ENCODE data around the gene NEXN.

GRCh38 chr1:77872645-77873044 is 15.8 kb upstream of the NEXN start:
- TF ChIP-seq, protein P1, sequence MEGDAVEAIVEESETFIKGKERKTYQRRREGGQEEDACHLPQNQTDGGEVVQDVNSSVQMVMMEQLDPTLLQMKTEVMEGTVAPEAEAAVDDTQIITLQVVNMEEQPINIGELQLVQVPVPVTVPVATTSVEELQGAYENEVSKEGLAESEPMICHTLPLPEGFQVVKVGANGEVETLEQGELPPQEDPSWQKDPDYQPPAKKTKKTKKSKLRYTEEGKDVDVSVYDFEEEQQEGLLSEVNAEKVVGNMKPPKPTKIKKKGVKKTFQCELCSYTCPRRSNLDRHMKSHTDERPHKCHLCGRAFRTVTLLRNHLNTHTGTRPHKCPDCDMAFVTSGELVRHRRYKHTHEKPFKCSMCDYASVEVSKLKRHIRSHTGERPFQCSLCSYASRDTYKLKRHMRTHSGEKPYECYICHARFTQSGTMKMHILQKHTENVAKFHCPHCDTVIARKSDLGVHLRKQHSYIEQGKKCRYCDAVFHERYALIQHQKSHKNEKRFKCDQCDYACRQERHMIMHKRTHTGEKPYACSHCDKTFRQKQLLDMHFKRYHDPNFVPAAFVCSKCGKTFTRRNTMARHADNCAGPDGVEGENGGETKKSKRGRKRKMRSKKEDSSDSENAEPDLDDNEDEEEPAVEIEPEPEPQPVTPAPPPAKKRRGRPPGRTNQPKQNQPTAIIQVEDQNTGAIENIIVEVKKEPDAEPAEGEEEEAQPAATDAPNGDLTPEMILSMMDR (conservative IDR thresholded peaks at IDR 0.05) = no peak
- no peak for TF ChIP-seq EZH2 (IDR thresholded peaks at IDR 0.05; ENCODE audit: low read depth)

All from PC-9 (cell line).